ENCODE results near the gene CFB. TPM values are rescaled to one million over a fixed set of nuclear protein-coding genes. Genes with fewer than 3 reads are reported as not detected.
"Not testable (repeated sequence)": the region's sequence is repeated elsewhere in the genome, so short reads cannot be mapped to it uniquely, and the experiment has no call there.

Gene CFB
- 3.4 and 4.0 TPM in 2 replicates for total RNA-seq

GRCh38 chr6:31945507-31946369 is at the start of gene CFB:
Gene CFB, plus strand, starts transcription at chr6:31946095. Its CDS starts 127 bp downstream, at chr6:31946222.
- DNase-seq (ENCODE audit: low read depth, low spot score), result peak; percentile 22

- no peak for DNase-seq (ENCODE audit: low read depth, low spot score)
Observed at GRCh38 chr6:31896493-31896855, 49.4 kb upstream of the CFB start.

- DNase-seq (ENCODE audit: low read depth, low spot score), result no peak
Observed at GRCh38 chr6:31896856-31897611, 48.9 kb upstream of the CFB start.

GRCh38 chr6:31897612-31898382 is 48.1 kb upstream of the CFB start, which contains the start of gene EHMT2:
Gene EHMT2, minus strand, starts transcription at chr6:31897698. Its CDS starts 21 bp downstream, at chr6:31897677.
- DNase-seq (ENCODE audit: low read depth, low spot score), result no peak

GRCh38 chr6:31898383-31899011 is 47.4 kb upstream of the CFB start:
- DNase-seq (ENCODE audit: low read depth, low spot score), result no peak

GRCh38 chr6:31899215-31899614 is 46.7 kb upstream of the CFB start:
- no peak for DNase-seq (ENCODE audit: low read depth, low spot score)

GRCh38 chr6:31899882-31900722 is 45.8 kb upstream of the CFB start:
- DNase-seq (ENCODE audit: low read depth, low spot score), result no peak

- no peak for DNase-seq (ENCODE audit: low read depth, low spot score)
Observed at GRCh38 chr6:31900917-31901414, 44.9 kb upstream of the CFB start.

GRCh38 chr6:31901415-31901952 is 44.4 kb upstream of the CFB start:
- DNase-seq (ENCODE audit: low read depth, low spot score), result no peak

- DNase-seq (ENCODE audit: low read depth, low spot score), result peak; percentile 84
Observed at GRCh38 chr6:31901953-31902643, 43.8 kb upstream of the CFB start, which contains the start of gene ZBTB12. Gene ZBTB12, minus strand, starts transcription at chr6:31902086. Its CDS starts 781 bp downstream, at chr6:31901305.

- no peak for DNase-seq (ENCODE audit: low read depth, low spot score)
Observed at GRCh38 chr6:31903957-31904356, 41.9 kb upstream of the CFB start.

- DNase-seq (ENCODE audit: low read depth, low spot score), result no peak
Observed at GRCh38 chr6:31905041-31905440, 40.9 kb upstream of the CFB start.

- no peak for DNase-seq (ENCODE audit: low read depth, low spot score)
Observed at GRCh38 chr6:31906122-31906521, 39.8 kb upstream of the CFB start.

- DNase-seq (ENCODE audit: low read depth, low spot score), result not testable (repeated sequence)
Observed at GRCh38 chr6:31906727-31907126, 39.2 kb upstream of the CFB start.

- no peak for DNase-seq (ENCODE audit: low read depth, low spot score)
Observed at GRCh38 chr6:31907158-31907813, 38.6 kb upstream of the CFB start.

- not testable (repeated sequence) for DNase-seq (ENCODE audit: low read depth, low spot score)
Observed at GRCh38 chr6:31908255-31908654, 37.6 kb upstream of the CFB start.

- no peak for DNase-seq (ENCODE audit: low read depth, low spot score)
Observed at GRCh38 chr6:31908791-31909190, 37.1 kb upstream of the CFB start.

GRCh38 chr6:31909298-31909697 is 36.6 kb upstream of the CFB start:
- DNase-seq (ENCODE audit: low read depth, low spot score), result not testable (repeated sequence)

All from pulmonary artery endothelial cell (primary cell).